Activated naive CD8-positive, alpha-beta T cell treated with anti-CD3 and anti-CD28 coated beads, Interleukin-2, amount 50 U/mL, for 16 hours (primary cell): ENCODE results near the gene CFAP157.
"Not testable (repeated sequence)": the region's sequence is repeated elsewhere in the genome, so short reads cannot be mapped to it uniquely, and the experiment has no call there.

Source experiments
- DNase-seq: peaks from one replicate; pipeline ENCODE4 v3.0.0-alpha.2; 2020; ENCODE audit warnings: low read depth, low spot score

The CFAP157 gene

DNA sequence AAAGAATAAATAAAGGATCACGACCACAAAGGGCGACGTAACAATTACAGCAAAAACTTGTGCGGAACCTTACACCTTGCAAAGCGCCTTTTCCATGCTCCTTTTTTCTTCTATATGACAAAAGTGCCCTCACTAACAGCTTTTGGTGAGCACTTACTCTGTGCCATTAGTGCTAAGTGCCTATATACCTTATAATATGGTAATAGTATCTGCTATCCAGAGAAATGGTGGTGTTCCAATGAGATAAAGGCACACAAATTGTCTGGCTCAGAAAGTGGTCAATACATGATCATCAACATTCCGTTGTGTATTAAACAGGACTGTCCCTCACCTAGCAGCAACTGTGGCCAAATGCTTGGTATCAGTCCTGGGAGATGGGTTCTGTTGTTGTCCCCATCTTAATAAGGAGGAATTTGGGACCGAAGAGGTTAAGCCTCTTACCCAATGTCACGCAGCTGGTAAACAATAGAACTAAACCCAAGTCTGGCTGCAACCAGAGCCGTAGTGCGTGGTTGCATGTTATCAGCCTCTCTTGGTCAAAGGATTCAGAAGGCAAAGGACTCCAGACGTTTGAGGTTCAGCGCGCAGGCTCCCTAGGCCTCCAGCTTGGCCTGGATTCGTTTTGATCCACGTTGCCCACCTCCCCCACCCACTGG lies 28.9 kb downstream of the CFAP157 start:
- DNase-seq: no peak

DNA sequence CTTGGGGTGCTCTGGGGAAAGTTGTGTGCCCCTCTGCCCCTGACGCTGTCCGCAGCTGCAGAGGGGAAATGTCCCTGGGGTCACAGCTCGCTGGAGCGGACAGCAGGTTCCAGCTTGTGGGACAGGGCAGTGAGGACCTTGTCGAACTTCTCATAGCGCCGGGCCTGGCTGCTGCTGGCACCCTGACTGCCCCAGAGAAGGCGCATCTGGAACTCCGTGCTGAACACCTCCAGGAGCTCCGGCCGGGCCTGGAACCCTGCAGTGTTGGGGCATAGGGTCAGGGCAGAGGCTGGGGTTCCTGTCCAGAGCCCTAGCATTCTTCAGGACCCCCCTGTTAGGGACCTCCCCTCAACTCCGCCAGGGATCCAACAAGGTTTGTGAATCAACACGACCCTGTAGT lies 31.9 kb downstream of the CFAP157 start:
- no peak for DNase-seq

DNA sequence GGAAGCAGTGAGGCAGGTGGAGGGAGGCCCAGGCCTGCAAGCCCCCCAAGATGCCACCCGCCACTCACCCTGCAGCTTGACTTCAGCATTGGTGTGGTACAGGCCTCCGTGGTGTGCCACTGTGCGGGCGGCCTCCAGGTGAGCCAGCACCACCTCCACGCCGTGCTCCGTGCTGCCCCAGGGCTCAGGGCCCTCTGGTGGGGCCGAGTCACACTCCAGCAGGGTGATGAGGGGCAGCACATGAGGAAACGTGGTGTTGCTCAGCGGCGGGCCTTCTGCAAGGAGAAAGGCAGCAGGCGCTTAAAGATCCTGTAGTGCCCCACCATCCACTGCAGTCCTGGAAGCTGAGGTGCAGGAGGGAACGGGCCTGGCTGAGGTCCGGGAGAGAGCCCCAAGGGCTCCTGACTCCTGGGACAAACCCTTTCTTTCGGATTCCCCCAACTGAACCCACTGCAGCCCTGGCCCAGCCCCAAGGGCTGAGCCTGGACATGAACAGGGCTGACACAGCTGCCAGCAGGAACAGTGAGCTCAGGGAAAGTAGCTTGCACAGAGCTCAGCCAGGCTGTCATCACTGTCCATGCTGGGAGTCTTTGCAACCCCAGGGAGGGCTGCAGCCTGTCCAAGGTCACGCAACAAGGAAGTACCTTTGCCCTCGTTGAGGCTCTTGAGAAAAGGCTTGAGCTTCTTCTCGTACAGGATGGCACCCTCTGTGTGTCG lies 33.0 kb downstream of the CFAP157 start:
- no peak for DNase-seq

DNA sequence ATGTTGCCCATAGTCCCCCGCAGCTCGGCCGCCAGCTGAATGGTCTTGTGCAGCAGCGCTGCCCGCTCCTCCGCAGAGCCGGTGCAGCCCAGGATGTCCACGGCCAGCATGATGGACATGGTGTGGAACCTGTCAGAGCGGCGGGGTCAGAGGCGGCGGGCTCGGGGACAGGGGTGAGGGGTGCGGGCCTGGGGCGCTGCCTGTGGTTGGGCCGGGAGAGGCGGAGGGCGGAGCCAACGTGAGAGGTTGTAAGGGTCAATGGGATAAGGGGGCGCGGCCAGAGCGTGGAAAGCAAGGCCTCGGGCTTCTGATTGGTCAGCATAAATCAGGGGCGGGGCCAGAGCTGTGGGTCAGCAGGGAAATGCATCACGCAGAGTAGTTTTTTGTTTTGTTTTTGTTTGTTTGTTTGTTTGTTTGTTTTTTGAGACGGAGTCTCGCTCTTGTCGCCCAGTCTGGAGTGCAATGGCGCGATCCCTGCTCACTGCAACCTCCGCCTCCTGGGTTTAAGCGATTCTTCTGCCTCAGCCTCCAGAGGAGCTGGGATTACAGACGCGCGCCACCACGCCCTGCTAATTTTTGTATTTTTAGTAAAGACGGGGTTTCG lies 35.1 kb downstream of the CFAP157 start:
- DNase-seq: no peak

DNA sequence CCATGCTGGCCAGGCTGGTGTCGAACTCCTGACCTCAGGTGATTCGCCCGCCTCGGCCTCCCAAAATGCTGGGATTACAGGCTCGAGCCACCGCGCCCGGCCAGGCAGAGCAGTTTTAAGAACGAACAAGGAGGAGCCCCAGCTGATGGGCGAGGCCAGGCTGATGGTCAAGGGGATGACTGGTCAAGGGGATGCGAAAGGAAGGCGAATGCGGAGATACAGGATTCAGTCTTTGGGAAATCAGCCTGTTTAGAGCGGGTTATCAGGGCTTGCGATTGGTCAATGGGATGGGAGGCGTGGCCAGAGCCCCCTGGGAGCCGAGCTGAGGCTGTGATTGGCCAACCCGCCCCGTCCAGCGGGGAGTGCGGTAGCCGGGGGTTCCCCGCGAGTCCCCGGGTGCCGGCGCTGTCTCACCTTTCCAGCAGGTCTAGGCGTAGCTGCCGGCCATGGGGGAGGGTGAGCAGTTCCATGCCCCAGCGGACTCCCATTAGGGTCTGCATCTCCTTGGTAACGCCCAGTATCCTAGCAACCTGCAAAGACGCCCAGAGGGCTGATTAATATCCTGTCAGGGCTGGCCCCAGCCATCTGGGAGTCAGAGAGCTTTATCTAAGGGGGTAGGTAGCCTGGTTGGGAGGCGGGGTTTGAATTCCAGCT lies 35.8 kb downstream of the CFAP157 start:
- no peak for DNase-seq

DNA sequence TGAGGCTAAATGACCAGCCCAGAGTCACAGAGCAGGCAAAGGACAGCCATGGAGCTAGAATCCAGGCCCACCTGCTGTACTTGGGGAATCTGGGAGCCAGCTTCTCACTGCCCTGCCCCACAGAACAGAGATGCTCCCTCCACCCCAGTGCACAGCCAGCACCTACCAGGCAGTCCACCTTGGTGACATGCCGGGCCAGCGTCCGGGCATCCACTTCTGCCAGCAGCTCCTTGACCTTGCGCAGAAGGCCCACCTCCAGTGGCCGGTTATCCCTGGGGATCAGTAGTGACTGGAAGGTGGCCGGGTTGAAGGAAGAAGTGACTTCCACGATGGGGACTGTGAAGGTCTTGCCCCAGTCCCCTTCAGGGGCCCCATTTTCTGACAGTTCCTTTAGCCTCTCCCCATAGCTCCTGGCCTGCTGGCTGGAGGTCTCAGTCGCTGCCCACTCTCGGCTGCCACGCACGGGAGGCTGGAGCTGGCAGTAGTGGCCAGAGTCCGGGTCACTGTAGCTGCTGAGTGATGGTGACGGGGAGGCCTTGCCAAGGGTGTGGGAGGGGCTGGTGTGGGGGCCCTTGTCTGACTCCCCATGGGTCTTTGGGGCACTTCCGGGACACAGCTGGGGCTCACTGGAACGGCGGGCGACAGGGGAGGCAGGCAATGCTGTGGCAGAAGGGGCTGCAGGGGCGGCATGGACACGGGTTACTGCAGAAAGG lies 37.8 kb downstream of the CFAP157 start:
- DNase-seq: no peak

DNA sequence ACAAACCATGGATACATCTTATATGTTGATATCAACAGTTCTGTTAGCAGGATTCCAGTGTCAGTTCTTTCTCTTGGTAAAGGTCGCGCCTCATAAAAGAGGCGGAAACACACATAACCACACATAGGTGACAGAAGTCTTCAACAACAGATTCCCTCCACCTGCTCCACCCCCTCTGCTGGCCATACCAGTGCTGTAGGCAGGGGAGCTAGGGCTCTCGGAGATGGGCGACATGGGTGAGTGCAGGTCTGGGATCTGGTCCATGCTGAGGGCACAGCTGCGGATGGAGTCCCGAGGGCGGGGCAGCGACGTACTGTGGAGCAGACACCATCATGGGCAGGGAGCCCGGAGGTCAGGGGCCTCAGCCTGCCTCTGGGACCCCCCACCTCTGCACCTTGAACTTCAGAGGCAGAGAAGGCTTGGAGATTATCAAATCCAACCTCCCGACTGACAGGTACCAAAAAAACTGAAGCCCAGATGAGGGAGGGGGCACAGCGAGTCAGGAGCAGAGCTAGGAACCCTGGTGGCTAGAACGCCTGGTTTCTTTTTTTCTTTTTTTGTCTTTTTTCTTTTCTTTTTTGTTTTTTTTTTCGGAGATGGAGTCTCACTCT lies 40.3 kb downstream of the CFAP157 start:
- DNase-seq: no peak

DNA sequence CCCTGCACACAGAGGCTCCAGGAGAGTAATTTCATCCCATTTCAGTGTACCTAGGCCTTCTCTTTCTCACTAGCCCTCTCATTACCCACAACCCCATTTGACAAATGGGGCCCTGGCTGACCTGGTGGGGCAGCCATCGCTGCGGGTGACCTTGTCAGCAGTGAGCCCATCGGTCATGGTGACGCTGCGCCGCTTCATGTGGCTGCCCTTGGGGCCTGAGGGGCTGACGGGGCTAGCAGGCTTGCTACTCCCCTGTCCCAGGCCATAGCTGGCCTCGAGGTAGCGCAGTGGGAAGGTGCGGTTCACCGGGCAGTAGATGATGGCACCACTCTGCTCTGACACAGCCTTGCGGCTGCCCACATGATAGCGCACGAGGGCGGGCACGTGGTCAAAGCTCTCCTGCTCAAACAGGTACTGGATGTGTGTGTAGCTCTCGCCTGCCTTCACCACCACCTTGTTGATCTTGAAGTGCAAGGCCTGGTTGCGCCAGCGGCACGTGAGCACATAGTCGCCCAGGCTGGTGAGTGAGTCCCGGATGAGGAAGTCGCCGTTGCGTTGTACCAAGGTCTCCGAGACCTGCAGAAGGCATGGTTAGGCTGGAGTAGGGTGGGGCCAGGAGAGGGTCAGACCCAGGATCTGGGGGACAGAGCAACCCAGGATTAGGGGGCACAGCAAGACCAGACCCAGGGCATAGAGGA lies 42.5 kb downstream of the CFAP157 start:
- no peak for DNase-seq

DNA sequence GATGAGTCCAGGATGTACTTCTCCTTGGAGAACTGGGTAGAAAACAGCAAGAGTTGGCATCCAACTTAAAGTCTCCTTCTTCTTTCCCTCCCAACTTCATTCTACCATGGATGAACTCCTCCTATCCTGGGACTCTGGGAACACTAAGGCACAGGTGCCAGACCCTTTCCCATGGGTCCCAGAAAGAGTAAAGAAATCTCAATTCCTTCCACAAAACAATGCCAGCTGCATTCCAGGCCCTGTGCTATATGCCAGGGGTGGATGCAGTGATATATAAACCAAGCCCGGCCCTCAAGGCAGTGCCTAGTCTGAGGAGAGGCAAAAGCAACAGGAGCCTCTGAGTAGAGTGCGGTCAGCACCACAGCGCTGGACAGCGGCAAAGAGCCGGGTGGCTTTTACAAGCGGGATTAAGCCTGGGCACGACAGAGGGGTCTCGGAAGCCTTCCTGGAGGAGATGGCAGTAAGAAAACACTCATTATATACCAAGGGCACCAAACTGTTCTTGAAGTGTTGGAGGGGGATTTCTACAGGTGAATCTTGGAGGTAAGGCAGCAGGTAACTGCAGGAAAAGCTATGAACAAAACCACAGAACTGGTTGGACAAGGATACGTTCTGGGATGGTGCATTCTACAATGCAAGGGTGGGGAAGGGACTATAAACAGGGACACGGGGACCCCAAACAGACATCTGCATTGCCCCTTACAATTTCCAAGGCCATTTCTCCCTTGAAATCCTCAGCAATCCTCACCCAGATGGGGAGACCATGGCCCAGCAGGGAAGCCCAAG lies 44.7 kb downstream of the CFAP157 start:
- DNase-seq: no peak

DNA sequence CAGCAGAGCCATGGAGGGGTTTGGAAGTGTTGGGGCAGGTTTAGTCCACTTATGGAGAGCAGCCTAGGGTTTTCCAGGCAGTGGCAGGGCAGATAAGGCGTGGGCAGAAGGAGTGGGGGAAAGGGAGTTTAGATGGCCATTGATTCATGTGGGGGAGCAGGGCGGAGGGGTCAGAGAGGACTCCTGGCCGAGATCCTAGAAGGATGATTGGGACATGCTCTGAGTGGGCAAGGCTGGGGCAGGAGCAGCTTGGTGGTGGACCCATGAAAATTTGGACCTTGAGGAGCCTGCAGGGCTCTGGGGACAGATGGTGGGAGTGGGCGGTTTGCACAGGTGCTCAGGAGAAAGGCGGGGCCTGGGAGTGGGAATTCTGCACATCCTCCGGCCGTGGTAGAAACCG lies 46.4 kb downstream of the CFAP157 start:
- no peak for DNase-seq

DNA sequence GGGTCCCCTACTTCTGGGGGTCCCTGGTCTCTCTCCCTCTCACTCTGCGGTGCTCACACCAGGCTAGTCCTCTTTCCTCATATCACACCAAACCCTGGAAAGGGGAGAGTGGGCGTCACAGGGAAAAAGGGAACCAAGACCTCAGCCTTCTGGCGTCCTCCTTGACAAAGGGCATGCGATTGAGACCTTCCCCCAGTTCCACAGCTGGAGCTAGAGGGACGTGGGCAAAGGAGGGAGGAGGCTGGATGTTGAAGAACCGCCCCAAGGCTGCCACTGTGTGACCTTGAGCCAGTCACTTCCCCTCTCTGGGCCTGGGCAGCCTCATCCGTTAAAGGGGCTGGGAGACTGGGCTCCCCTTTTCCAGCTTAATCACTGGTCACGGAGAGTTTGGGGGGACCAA lies 46.8 kb downstream of the CFAP157 start:
- DNase-seq: no peak

DNA sequence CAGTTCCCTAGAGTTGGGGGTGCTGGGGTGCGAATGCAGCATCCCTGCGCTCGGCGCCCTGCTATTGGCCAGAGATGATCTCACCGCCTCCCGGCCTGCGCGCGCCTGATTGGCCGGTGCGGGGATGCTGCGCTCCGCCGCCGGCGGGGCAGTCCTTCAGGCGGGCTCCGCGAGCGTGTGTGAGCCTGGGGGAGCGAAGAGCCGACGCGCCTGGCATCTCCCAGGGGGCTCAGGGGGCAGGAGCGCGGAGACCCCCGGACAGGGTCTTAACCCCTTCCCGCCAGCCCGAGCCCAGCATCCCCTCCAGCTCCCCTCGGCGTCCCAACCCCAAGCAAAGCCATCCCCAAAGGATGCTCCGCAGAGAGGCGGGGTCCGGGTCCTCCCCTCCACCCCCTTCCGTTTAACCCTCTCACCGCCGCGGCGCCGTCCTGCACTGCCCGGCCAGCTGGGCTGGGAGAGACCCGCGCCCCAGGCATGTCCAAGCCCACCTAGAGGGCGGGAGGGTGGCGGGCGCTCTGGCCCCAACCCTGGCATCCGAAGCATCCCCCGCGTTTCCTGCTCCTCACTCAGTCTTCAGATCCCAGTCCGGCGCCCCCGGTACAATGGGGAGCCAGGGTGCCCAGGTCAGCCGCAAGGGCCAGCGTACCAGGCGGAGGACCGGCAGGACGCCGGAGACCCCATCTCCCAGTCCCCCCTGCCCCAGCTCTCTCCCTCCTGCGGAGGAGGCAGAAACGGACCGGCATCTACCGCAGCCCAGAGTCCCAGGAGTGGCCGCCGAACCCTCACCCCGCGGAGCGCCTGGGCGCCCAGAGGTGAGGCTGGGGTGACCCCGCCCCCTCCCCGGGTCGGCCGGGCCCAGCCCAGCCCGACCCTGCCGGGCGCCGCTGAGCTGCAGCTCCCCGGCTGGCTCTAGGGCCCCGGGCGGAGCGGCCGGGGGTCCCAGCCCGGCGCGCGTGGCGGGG lies 47.6 kb downstream of the CFAP157 start:
- DNase-seq: no peak

DNA sequence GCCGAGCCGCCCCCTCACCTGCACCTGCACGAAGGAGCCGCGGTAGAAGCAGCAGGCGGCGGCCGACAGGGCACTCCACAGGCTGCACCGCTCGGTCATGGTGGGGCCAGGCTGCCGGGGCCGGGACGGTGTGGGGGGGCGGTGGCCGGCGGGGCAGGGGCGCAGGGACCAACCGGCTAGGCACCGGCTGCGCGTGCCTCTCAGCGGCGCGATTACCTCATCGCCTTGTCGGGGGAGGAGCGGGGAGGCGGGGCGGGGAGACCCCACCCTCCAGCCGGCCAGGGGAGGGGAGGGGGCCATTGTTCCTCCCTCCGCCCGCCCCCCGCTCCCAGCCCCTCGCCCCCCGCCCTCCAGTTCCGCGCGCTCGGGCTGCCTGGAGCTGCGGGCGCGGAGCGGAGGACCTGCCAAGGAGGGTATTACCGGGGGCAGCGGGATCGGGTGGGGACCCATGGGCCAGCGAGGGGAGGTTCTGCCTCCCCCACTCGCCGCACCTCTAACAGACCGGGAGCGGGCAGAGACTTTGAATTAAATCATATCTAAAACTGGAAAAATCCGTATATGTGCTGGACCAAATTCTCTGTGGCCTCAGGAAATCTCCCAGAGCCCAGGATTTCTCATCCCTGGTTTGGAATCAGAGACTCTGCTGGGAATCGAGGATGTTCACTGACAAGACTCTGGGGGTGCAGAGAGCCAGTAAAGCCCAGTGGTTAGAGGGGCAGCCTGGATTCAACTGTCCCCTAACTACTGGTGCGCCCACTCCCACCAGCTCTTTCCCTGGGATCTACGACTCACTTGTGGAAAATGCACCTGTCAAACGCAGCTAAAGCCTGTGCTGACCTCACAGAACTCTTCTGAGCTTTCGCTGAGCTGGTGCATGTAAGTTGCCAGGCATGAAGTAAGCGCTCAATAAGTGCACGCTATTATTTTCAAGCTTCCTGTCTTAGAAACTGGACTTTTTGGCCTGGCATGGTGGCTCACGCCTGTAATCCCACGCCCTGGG lies 48.6 kb downstream of the CFAP157 start:
- DNase-seq: no peak

DNA sequence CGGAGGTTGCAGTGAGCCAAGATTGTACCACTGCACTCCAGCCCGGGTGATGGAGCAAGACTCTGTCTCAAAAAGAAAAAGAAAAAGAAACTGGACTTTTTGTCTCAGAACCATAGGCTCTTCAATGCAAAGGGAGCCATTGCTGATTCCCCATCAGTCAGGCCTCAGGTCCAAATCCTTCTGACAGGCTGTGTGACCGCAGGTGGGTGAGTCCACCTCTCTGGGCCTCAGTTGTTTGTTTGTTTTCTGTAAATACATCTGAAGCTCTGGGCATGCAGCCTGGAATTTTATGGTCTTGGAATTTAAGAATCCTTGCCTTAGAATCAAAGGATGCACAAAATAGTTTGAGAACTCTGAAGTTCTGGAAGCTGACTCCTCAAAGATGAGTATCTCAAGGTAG lies 49.4 kb downstream of the CFAP157 start:
- DNase-seq: no peak

DNA sequence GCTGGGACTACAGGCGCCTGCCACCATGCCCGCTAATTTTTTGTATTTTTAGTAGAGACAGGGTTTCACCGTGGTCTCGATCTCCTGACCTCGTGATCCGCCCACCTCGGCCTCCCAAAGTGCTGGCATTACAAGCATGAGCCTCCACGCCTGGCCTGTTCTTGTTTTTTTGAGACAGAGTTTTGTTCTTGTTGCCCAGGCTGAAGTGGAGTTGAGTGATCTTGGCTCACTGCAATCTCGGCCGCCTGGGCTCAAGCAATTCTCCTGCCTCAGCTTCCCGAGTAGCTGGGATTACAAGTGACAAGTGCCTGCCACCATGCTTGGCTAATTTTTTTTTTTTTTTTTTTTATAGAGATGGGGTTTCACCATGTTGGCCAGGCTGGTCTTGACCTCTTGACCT lies 50.0 kb downstream of the CFAP157 start:
- not testable (repeated sequence) for DNase-seq

DNA sequence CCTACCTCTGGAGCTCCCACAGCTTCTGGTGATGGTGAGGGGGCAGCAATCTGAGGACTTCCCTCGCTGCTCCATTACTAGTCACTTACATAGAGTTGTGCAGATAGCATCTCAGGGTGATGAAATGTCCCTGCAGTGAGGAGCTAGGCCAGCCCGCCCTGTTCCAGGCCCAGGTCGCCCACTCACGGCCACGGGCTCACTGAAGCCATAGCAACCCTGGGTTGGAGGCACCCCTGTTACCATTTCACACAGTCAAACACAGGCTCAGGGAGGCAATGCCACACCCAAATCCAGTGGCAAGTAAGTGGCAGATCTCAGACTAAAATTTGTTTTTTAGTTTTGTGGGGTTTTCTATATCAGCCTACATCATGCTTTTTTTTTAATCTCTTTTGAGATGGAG lies 52.1 kb downstream of the CFAP157 start:
- no peak for DNase-seq

DNA sequence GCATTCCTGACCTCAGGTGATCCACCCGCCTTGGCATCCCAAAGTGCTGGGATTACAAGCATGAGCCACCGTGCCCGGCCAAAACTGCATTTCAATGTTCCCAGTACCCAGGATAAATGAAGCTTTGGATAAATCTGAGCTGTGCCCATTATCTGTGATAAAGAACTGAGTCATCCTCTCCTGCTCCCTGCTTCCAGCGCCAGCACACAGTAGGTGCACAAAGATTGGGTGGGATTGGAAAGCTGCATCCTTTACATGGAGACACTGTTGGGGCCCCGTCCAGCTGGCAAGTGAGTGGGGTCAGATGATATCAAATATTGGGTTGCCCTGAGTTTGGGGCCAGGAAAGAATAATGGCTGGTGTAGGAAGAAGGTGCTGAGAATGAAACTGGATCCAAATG lies 54.3 kb downstream of the CFAP157 start:
- DNase-seq: no peak

DNA sequence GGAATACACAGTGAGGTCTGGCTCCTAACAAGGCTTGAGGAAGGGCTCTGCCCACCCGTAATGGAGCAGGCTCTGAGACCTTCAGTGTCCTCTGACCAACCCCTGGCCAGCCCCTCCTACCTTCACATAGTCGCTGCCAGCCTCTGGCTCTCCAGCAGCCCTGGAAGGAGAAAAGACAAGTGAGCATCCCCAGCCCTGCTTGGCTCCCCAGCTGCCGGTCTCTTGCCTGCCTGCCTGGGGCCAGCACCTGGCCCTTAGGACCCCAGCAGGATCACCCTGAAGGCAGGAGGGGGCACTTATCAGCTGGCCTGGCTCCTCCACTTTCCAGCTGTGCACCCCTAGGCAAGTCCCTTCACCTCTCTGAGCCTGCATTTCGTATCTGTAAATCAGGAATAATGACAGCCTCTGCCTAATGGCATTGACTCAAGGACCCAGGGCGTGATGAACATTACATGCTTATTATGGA lies 54.7 kb downstream of the CFAP157 start:
- DNase-seq: no peak
